GM19452 (cell line): ENCODE measurements around the gene LPIN2.

Source experiments
- ATAC-seq: cut with Tn5 transposase; IDR thresholded peaks from one replicate; pipeline ENCODE4 v1.9.1; 2021; ENCODE audit not compliant: unreplicated experiment

LPIN2 gene

GRCh38 chr18:2964361-2965010 is 48.5 kb downstream of the LPIN2 start:
- no peak for ATAC-seq
